ENCODE results near the gene TSEN2.
"Not testable (repeated sequence)": the region's sequence is repeated elsewhere in the genome, so short reads cannot be mapped to it uniquely, and the experiment has no call there.

Gene TSEN2

DNA sequence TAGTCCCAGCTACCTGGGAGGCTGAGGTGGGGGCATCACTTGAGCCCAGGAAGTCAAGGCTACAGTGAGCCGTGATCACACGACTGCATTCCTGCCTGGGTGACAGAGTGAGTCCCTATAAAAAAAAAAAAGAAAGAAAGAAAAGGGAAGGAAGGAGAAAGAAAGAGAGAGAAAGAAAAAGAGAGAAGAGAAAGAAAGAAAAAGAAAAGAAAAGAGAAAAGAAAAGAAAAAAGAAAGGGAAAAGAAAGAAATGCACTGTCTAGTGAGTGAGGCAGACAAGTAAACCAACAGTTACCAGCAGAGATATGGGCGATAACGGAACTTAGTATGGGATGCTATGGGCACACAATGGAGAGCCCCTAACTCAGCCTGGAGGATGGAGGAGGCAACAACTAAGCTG is 37.2 kb upstream of the TSEN2 start:
- Histone ChIP-seq H3K4me3 (no peak overlapping the region), H3K27ac (no peak overlapping the region)
- DNase-seq (ENCODE audit: low spot score), result no peak
- TF ChIP-seq, protein P1, sequence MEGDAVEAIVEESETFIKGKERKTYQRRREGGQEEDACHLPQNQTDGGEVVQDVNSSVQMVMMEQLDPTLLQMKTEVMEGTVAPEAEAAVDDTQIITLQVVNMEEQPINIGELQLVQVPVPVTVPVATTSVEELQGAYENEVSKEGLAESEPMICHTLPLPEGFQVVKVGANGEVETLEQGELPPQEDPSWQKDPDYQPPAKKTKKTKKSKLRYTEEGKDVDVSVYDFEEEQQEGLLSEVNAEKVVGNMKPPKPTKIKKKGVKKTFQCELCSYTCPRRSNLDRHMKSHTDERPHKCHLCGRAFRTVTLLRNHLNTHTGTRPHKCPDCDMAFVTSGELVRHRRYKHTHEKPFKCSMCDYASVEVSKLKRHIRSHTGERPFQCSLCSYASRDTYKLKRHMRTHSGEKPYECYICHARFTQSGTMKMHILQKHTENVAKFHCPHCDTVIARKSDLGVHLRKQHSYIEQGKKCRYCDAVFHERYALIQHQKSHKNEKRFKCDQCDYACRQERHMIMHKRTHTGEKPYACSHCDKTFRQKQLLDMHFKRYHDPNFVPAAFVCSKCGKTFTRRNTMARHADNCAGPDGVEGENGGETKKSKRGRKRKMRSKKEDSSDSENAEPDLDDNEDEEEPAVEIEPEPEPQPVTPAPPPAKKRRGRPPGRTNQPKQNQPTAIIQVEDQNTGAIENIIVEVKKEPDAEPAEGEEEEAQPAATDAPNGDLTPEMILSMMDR (IDR thresholded peaks at IDR 0.05), result no peak

DNA sequence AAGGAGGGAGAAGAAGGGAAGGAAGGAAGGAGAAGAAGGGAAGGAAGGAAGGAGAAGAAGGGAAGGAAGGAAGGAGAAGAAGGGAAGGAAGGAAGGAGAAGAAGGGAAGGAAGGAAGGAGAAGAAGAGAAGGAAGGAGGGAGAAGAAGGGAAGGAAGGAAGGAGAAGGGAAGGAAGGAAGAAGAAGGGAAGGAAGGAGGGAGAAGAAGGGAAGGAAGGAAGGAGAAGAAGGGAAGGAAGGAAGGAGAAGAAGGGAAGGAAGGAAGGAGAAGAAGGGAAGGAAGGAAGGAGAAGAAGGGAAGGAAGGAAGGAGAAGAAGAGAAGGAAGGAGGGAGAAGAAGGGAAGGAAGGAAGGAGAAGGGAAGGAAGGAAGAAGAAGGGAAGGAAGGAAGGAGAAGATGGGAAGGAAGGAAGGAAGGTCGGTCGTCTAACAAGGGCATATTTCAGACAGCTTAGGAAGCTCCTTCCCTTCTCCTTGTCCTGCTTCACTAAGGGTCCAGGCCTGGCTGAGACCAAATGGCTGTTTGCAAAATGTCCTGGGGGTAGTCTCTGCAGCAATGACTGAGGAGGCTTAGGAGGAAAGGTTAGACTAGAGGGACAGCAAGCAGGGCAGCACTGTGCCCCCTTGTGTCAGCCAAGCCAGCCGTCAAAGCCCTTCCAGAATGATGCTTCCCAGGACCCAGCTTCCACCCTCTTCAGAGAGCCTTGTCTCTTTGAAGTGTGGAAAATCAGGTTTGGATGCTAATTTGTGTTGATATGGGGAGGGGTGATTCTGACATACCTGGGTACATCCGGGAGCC is 35.7 kb upstream of the TSEN2 start:
- not testable (repeated sequence) for DNase-seq (ENCODE audit: low spot score); H3K27ac ChIP-seq; H3K4me3 ChIP-seq

DNA sequence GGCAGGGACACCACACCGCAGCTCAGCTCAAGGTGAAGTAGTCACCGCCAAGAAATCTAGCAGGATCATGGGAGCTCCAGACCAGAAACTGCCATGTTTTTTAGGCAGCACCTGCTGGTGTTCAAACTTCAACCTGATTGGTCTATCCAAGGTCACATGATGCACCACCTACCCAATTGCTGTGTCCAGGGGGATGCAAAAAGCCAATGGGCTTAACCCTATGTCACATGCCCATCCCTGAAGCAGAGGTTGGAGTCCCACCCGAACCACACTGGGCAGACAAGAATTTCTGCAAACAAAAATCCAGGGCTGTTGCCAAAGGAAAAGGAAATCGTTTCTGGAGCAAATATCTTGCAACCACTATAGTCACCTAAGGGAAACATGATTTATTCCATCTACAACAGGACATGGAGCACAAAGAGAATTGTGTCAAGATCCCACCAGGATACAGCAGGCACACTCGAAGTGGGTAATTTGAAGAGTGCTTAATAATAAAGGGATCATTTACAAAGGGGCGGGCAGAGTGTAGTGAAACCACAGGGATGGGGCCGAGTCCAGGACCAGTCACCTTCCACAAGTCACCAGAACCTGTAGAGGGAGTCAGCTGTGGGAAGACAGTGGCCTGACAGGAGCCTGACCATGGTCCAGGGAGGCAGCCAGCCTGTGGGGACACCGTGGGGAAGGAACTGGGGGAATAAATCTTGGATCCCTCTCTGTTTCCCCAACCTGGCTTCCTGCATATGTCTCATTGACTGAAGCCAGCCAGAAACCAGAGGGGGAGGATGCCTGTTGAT is 34.2 kb upstream of the TSEN2 start:
- TF ChIP-seq, protein P1 (IDR thresholded peaks at IDR 0.05), result no peak
- Histone ChIP-seq H3K4me3 (no peak overlapping the region), H3K27ac (no peak overlapping the region)
- DNase-seq (ENCODE audit: low spot score), result no peak

DNA sequence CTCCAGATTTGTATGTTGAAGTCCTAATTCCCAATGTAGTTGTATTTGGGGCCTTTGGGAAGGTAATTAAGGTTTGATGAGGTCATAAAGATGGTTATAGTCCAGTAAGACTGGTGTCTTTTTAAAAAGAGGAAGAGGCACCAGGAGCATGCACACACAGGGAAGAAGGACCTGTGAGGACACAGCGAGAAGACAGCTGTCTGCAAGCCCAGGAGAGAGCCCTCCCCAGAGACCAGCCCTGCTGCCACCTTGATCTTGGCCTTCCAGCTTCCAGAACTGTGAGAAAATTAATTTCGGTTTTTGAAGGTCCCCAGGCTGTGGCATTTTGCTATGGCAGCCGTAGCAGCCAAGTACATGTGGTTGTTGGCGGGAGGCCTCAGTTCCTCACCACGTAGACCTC is 32.8 kb upstream of the TSEN2 start:
- TF ChIP-seq, protein P1 (IDR thresholded peaks at IDR 0.05), result no peak
- no peak for DNase-seq (ENCODE audit: low spot score)

DNA sequence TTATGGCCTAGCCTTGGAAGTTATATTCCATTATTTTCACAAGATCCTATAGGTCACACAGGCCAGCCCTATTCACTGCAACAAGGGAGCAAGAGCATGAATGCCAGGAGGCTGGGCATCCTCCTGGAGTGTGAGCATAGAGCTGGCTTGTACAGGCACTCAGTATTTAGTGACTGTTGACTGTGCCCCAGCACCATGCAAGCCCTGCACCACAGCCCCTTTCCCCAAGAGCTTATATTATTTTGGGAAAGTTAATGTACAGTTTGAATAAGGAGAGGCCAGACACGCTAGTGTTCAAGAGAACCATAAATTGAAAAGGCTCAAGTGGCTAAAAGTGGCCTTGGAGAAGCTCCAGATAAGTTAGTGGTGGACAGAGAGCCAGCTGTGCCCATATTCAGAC is 32.3 kb upstream of the TSEN2 start:
- TF ChIP-seq, protein P1 (IDR thresholded peaks at IDR 0.05), result no peak
- DNase-seq (ENCODE audit: low spot score), result no peak
- Histone ChIP-seq H3K4me3 (no peak overlapping the region), H3K27ac (no peak overlapping the region)

More for the DNA sequence above, 32.8 kb upstream of the TSEN2 start:
- no peak overlapping the region for H3K4me3 ChIP-seq
- no peak overlapping the region for H3K27ac ChIP-seq

DNA sequence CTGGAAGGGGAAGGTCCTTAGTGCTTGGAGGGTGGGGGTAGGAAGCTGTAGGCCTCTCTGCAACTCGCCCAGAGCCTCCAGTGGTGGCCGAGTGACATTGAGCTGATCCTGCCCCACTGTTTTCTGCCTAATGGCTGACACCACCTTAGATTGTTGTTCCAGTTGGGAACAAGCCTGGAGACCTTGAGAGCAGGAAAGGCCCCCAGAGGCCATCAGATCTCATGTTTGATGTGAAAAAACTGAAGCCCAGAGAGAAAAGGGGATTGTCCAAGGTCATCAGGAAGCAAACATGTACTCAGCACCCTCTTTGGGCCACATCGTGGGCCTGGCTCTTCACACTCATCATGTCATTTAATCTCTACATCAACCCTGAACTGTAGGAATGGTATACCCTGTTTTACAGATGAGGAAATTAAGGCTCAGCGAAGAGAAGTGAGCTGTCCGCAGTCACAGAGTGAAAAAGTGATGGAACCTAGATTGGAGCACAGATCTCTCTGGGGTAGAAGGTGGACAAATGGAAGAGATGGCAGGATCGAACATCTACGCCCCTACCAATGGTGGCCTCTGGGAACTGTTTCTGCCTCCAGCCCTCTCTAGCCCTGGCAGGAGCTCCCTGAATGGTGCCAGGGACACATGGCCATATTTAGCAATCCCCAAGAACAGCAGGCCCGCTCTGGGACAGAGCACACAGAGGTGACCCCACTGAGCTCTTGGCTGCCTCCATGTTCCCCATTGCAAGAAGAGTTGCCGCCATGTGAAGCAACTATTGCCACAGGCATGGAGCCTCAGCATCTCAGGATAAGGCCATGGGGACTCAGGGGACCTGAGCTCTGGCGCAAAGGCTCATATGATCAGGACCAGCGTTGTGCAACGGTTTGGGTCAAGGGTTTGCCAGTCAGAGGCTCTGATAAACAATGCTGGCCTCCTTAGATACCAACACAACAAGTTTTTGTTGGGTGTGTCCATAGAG is 31.6 kb upstream of the TSEN2 start:
- TF ChIP-seq, protein P1 (IDR thresholded peaks at IDR 0.05), result no peak
- Histone ChIP-seq H3K27ac (no peak overlapping the region), H3K4me3 (no peak overlapping the region)
- no peak for DNase-seq (ENCODE audit: low spot score)

Measured in coronary artery (tissue), 2 donors.